ENCODE data around the gene DHX8.

GRCh38 chr17:43543771-43544575, 60.2 kb downstream of the DHX8 start:
- peak; percentile 21 for TF ChIP-seq CTCF (IDR thresholded peaks at IDR 0.05)
- TF ChIP-seq EZH2 (IDR thresholded peaks at IDR 0.05), result peak; percentile 21

All from neural progenitor cell (in vitro differentiated cells).